GM10847 (cell line): Measurements from ENCODE around the gene LSAMP.

Source experiments
- POLR2A ChIP-seq: IDR thresholded peaks from 2 replicates; pipeline ENCODE4 v1.6.1; 2011; ENCODE audit not compliant: insufficient read length; ENCODE audit errors: extremely low read depth

The LSAMP gene

DNA sequence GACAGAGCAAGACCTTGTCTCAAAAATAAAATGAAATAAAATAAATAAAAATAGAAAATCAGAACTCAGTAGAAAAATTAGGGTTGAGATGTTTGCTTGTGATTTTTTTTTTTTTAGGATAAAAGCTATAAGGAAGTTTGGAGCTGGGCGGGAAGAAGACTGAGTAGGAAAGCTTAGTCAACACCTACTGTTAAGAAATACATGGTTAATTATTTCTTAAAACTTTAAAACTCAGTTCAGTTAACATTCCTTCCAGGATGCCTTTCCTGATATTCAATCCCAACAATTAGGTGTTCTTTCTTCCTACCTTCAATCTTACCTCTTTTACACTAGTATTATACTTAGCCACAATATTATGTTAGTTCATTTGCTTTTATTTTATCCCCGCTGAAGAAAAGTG lies 246.2 kb downstream of the LSAMP start:
- TF ChIP-seq POLR2A, result no peak

DNA sequence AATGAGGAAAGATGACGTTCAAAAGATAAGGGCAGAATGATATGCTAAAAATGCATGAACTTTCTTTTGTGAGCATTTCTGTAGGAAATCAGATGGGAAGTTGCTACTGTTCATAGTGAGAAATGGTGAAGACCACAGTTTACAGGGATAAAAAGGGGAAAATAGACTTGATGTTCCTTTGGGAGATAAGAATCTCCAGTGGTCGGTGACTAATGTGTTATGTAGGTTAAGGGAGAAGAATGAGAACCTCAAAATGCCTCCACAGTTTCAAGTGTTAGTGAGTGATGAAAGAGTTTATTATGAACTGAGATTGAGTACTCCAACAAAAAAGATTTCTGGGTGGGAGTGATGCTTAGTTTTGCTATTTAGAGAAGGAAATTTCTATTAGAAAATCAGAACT lies 247.2 kb downstream of the LSAMP start:
- no peak for TF ChIP-seq POLR2A

DNA sequence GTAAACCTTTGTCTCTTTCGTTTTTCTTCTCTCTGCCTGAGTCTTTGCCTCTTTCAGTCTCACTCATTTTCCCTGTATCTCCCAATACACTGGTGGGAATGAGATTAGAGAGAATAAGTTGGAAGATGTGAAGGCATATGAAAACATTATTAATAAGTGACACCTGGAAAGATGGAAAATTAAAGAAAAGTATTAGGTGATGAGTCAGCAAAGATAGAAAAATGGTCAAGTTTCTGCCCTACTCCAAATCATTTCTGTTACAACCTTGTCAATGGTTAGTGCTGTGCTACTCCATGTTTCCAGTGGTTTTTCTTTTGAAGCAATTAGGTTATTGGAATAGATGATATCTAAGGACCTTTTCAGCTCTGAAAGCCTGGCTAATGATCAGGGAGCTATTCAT lies 252.8 kb downstream of the LSAMP start:
- TF ChIP-seq POLR2A, result no peak

DNA sequence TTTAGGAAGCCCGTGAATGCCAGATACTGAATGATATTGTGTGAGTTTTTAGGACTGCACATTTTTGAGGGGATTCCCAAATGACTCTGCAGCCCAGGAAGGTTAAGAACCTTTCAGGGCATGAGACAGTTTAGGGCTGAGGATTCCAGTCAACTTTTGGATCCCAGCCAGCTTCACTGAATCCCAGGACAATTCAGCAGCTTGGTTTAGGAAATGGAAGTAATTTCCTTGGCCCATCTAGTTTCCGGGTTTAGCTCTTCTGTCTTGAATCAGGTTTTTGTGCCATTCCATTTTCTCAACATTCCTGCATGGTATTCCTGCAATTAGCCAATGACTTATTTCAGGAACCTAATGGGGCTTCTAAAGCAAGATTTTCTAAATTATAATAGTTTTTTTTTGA lies 253.9 kb downstream of the LSAMP start:
- TF ChIP-seq POLR2A, result no peak

DNA sequence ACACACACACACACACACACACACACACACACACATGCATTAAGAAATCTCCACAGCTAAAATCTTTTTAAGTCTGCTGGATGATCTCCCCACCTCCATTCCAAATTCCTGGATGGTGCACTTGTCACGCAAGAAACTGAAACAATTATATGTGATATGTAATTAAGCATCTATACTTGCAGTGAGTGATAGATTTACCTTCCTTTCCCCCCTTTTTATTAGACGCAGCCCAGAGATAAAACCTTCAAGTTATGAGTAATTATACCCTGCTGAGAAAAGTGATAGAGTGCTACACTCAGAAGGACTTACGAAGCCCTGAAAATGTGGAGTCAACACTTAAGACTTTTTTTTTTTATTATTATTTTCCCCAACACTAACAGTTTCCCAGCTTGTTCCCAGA lies 255.2 kb downstream of the LSAMP start:
- TF ChIP-seq POLR2A, result no peak

DNA sequence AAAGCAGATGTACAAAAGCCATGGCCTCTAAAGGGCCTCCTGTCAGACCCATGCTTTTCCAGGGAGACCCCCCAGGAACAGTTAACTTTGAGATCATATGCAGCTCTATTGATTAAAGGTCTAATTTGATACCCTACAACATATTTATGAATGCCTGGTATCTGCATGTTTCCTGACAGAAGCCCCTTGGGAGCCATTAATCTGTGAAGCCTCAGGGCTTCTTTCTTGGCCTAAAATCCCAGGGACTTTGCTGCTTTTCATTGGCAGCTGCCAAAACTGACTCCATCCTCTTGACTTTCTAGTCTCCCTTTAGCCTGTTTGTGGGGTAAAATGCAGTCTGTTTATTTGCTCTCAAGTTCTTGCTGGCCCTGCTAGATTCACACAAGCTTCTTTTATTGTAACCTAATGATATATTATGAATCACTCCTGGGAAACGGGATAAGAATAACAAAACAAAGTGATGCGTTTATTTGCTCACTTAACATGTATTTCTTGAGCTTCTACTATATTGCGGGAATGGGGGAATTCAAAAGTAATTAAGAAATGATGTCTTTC lies 257.0 kb downstream of the LSAMP start:
- TF ChIP-seq POLR2A, result no peak

DNA sequence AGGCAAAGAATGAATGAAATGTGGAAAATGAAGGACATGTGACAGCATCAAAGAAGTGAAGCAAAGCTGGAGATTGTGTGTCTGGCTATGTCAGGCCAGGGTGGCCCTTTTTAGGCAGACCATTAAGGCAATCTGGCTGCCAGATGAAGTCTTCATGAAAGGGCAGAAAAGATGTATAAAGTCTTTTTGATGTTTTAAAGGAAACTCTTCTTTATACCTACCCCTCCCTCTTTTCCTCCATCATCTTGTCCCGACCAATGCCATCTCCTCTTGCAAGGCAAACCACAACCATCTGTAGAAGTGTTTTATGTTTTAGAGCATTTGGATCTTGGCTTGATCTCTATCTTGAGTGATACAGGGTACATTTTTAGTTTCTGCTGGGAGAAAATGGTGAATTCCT lies 259.2 kb downstream of the LSAMP start:
- no peak for TF ChIP-seq POLR2A

DNA sequence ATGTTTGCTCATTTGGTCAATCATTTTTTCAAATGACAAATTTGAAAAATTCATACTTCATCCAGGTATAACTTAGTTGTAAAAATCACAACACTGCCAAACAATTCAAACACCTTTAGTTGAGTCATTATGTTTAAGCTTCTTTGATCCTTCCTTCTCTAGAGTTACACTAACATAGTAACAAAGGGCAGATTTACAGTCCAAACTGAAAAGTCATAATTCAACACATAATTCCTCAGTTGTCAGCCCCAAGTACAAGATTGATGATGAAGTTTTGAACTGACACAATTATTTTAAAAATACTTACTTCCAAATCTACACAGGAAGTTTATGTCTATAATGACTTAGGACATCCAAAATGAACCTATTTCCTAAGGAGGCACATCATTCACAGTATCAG lies 264.1 kb downstream of the LSAMP start:
- no peak for TF ChIP-seq POLR2A

DNA sequence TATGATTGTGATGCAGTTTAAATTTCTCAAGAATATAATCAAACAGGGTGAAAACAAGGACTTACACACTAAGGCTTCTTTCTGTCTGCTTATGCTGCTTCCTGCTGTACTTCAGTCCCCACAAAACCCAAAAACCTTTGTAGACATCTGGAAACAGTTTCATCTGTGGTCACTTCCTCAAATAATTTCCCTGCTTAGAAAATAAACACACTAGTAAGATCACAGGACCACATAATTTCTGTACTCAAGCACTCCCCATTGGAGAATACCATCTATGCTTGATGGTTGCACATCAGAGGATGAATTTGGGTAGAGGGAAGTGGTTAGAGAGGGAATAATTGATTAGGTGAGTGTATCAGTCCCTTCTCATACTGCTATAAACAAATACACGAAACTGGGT lies 266.2 kb downstream of the LSAMP start:
- TF ChIP-seq POLR2A, result no peak

DNA sequence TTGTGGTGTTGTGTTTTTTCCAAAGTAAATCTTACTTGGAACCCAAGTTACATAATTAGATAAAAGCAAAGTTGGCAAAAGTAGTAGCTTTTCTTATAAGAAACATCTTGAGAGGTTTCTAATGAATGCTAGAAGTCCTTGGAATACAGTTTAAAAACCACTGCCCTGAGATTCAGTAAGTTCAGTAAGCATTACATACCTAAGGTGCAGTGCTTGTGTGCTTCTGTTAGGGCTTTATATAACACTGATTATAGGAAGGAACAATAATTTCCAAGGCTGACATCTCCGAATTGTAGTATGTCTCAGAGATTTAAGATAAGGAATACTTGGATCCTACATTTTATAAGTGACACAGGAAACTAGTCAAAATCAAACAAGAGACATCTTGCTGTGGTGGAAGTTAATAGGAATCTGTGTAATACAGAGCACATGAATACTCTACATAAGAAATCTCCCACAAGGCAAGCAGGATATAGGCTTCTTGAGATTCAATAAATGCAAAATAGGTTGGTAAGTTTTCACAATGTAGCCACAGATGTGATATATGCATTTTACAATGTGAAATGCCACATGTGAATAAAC lies 268.2 kb downstream of the LSAMP start:
- no peak for TF ChIP-seq POLR2A

DNA sequence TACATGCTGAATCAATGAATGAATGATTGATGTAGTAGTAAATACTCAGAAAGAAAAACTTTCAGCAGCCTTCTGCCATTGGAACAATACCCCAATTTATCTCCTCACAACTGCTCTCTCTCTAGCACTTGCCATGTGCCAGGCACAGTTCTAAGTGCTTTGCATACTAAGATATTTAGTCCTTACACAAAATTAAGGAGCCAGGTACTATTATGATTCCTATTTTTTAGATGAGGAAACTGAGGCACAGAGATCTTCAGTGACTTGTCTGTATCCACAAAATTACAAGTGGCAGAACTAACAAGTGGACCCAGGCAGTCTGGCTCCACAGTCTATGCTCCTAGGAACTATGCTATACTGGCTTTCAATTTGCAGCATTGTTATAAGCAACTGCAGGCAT lies 279.2 kb downstream of the LSAMP start:
- TF ChIP-seq POLR2A, result no peak

DNA sequence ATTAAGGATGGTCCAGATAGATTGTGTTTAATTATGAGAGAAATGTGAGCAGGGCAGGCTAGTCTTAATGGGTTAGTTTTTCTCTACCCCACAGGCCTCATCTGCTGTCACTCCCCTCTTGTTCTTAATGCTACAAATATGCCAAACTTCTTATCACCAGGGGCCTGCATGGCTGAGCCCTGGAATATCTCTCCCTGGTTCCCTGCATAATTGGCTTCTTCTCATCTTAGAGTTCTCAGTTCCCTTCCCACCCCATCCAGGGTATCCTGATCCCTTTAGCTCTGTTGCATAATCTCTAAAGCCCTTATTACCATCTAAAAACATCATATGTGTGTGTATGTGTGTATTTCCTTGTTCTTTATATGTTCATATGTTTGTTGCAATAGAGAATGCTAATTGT lies 279.6 kb downstream of the LSAMP start:
- TF ChIP-seq POLR2A, result no peak

DNA sequence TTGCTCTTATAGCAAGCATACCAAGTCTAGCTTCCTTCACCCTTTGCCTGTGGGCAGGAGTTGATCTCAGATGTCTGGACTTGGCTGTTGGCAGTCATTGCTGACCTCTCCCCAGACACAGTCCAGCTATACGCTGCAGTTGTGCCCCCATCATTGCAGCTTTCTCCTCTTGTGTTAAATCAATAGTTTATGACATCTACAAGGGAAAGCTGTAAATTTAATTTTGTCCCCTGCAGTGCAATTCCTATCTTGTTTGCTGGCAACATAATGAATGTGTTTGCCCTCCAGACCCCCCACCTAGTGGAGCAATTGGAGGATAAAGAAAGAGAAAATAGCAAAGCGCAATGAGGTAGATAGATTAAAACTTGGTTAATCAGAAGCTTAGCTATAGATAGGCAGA lies 280.2 kb downstream of the LSAMP start:
- TF ChIP-seq POLR2A, result no peak

DNA sequence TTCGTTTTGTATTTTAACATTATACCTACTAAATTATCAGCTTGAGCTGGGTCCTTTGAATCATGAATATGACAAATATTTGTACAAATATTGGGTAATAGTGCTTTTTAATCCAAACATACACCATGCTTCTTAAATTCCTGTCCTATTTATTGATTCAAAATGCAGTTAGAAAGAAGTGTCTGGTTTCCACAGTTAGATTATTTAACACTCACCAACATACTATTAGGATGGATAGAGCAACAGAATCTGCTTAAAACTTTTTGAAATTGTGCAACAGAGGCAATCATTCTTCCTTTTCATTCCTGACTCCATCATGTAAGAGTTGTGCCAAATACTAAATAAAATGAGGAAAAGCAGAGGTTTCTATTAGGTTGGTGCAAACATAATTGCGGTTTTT lies 281.2 kb downstream of the LSAMP start:
- TF ChIP-seq POLR2A, result no peak

DNA sequence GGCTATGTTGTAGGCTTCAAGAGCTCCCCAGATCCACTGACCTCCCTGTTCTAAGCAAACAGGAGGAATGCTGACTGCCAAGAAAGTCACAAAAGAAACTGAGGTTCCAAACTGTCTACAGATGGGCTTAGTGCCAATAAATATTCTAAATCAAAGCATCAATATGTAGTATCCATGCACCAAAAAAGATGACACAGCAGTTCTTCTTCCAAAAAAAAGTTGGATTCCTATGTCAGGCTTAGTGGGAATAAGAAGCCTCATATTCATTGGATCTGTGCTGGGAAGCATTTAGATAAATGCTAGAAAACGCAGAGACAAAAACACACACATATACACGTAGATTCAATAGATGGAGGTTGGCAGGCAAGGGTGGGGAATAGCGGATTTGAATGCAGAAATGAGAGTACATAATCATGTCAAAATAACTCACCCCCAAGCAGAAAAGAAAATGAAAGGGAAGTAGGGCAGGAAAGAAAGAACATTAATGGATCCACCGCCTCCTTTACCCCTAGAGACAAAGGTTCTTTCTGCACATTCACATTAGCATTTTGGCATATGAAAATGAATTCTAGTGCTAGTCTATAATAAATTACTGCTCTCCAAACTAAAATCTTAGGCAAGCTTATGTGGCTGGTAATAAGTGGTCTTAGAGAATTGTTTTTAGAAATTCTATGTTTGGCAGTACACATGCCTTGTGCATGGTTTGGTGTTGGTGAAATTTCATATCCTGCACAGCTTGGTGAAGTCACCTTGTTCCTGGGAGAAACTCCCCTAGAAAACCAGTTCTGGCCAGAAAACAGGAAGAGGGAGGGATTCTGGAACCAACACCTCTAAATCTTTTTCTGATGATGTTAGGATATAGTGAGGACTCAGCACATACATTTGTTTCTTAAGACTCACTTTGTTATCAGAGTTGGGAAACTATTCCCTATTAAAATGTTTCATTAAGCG lies 283.4 kb downstream of the LSAMP start:
- no peak for TF ChIP-seq POLR2A

DNA sequence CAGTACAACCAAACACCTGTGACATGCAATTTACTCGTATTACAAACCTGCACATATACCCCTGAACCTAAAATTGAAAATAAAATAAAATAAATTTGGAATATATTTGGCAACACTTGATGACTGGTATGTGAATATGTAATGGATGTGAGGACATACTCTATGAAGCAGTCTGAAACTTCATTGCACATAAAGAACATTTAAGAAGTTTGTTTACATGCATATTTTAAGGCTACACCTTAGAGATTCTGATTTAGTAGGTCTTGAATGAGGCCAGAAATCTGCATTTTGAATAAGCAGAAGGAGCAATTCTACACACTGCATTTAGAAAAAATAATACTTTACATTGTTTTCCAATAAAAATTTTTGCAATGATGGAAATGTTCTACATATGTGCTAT lies 284.7 kb downstream of the LSAMP start:
- TF ChIP-seq POLR2A, result no peak

DNA sequence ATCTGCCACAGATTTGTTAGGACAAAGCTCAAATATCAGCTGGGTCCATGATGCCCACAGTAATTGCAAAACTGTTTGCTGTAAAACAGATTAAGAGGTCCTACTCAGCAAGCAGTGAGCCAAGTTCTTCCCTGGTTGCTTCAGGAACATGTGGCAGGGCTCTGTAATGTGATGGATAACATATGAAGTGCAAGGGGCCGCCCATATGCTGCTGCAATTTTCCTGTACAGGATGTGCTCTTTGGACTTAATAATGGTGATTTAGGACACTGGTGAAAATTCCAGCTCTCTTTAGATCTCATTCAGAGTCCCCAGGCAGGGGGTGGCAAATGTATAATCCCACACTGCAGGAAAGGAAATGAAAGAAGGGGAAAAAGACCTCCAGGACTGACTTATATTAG lies 289.4 kb downstream of the LSAMP start:
- TF ChIP-seq POLR2A, result no peak

DNA sequence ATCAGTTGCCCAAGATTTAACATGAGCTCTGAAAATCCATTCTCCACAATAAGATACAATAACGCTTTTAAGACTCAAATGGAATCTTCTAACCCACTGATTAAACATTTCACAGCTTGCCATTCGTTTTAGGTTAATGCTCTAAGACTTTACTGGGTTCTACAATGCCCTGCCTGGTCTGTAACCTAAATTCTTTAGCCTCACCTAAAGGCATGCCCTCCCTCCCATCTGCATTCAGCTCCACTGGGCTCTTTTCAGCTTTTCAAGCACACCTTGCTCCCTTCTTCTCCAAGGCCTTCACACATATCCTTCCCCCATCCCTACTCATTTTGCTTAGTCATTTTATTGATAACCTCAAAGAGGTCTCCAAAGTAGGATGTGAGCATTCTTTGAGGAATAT lies 290.9 kb downstream of the LSAMP start:
- TF ChIP-seq POLR2A, result no peak
